GM13976 (cell line): ENCODE measurements around the gene SEC22A.

Experiments
- DNase-seq: peaks from one replicate; pipeline ENCODE4 v3.0.0; 2012; ENCODE audit warnings: low spot score
- CTCF ChIP-seq: IDR thresholded peaks from 2 replicates; pipeline ENCODE4 v1.5.1; 2012; ENCODE audit warnings: borderline replicate concordance, mild to moderate bottlenecking; ENCODE audit not compliant: insufficient read depth; ENCODE audit errors: extremely low read depth, missing control alignments, control extremely low read depth
- in situ Hi-C: fragments of 300-500 bp; cut with MboI; formaldehyde crosslinking; loops from one replicate; pipeline ENCODE4 v1.12.0; 2022; ENCODE audit warnings: low sequenced_read_pairs, mixed read lengths, inconsistent platforms; ENCODE audit not compliant: unreplicated experiment

SEC22A gene

GRCh38 chr3:123169930-123170329, 31.8 kb upstream of the SEC22A start:
- TF ChIP-seq CTCF: no peak
- DNase-seq: no peak
- in situ Hi-C loops: no loop called here

- DNase-seq: no peak
- in situ Hi-C loops: no loop called here
- TF ChIP-seq CTCF: no peak
Observed at GRCh38 chr3:123180791-123181190, 21.0 kb upstream of the SEC22A start.

GRCh38 chr3:123186695-123187094, 15.0 kb upstream of the SEC22A start:
- no peak for DNase-seq
- in situ Hi-C loops: no loop called here
- no peak for TF ChIP-seq CTCF

- TF ChIP-seq CTCF: no peak
- in situ Hi-C loops: no loop called here
- no peak for DNase-seq
Observed at GRCh38 chr3:123188058-123188457, 13.7 kb upstream of the SEC22A start.

GRCh38 chr3:123193448-123194101, 8.2 kb upstream of the SEC22A start:
- no peak for TF ChIP-seq CTCF
- in situ Hi-C loops: no loop called here
- no peak for DNase-seq

GRCh38 chr3:123194552-123194951, 7.2 kb upstream of the SEC22A start:
- no peak for TF ChIP-seq CTCF
- no peak for DNase-seq
- in situ Hi-C loops: no loop called here
